Adrenal gland (tissue), 12 donors: ENCODE measurements around the gene TMEM255B. TPM values are rescaled to one million over a fixed set of nuclear protein-coding genes. Genes with fewer than 3 reads are reported as not detected.

ENCODE experiments used
- DNase-seq, 7 donors: peaks; one replicate each; pipeline ENCODE4 v3.0.0-alpha.2; 2019 to 2020
- H3K27ac ChIP-seq, 5 donors: fragments of 200-600 bp; sonication (generic) in 4 of 5; 1 replicate in 3 of 5; 2 replicates in 2 of 5; pipeline versions ENCODE4 v1.5.1 to v1.8.0; 2016 to 2020; ENCODE audit warnings: mild to moderate bottlenecking in 1 of 5
- H3K27me3 ChIP-seq: fragments of 200-600 bp; 2 replicates; pipeline ENCODE4 v1.8.0; 2021
- H3K36me3 ChIP-seq, 2 donors: fragments of 200-600 bp; replicated peaks in 1 of 2; 1 replicate in 1 of 2; 2 replicates in 1 of 2; pipeline versions ENCODE4 v1.5.1 to v1.8.0; 2018 to 2022
- H3K4me1 ChIP-seq, 2 donors: fragments of 200-600 bp; replicated peaks in 1 of 2; 1 replicate in 1 of 2; 2 replicates in 1 of 2; pipeline versions ENCODE4 v1.5.1 to v1.8.0; 2018 to 2021
- H3K4me3 ChIP-seq, 4 donors: fragments of 200-600 bp; sonication (generic) in 3 of 4; one replicate each; pipeline ENCODE4 v1.5.1; 2016 to 2018
- H3K9me3 ChIP-seq, 3 donors: fragments of 200-600 bp; sonication (generic) in 1 of 3; replicated peaks in 1 of 3; 1 replicate in 2 of 3; 2 replicates in 1 of 3; pipeline versions ENCODE4 v1.5.1 to v1.8.0; 2016 to 2021
- POLR2A ChIP-seq, 2 donors: fragments of 450-650 bp; IDR thresholded peaks; one replicate each; pipeline ENCODE4 v1.6.1; 2017; ENCODE audit warnings: antibody characterized with exemption in 2 of 2, mild to moderate bottlenecking in 2 of 2, moderate library complexity in 1 of 2
- WGBS, 4 donors: extraction: QIAGEN DNeasy Blood & Tissue Kit in 2 of 4; methylation state at CpG; one replicate each; pipeline versions ENCODE4 v1.1.5 to v1.1.7; 2013 to 2017; 5-methylcytosine and 5-hydroxymethylcytosine counted together
- intact Hi-C, 2 donors: fragments of 100-400 bp; cut with DNase I; formaldehyde crosslinking; loops; one replicate each; pipeline versions ENCODE4 v1.14.1 to v1.15.0; 2022 to 2023
- polyA plus RNA-seq, 3 donors: library from polyadenylated mRNA; stranded (reverse); fragments of 200-250 nt in 2 of 3; fragments of 350-450 nt in 1 of 3; fragmentation: Illumina TruSeq in 1 of 3; extraction: RNeasy Lipid Tissue Mini Kit (QIAGEN cat#74804) in 1 of 3; gene quantifications; one replicate each; pipeline ENCODE4 v1.2.3, GENCODE V29; 2013 to 2014
- total RNA-seq, 9 donors: library from RNA; depleted of rRNA in 4 of 9; stranded (reverse); fragments of >200 nt in 4 of 9; fragments of 120-200 nt in 1 of 9; fragmentation: NEBNext Ultra II Directional in 1 of 9; extraction: Animal tissue kit (Norgen Biotek cat#: 25700) in 1 of 9; gene quantifications; one replicate each; pipeline versions ENCODE4 v1.1.0 to v1.2.4, GENCODE V29; 2013 to 2023
- TF ChIP-seq, protein P1 (sequence below), 6 experiments: fragments of 450-650 bp in 4 of 6; fragments of 200-600 bp in 2 of 6; sonication (generic) in 1 of 6; IDR thresholded peaks; 1 replicate in 5 of 6; 2 replicates in 1 of 6; pipeline versions ENCODE4 v1.5.1 to v1.8.0; 2016 to 2021; ENCODE audit warnings: antibody characterized with exemption in 6 of 6, mild to moderate bottlenecking in 2 of 6, moderate library complexity in 1 of 6
- donor health status: healthy with polysubstance abuse.
- donor health status: Bipolar disorder and iron deficiency.
- donor health status: DM: yes; HTN: yes; CAD: no.
- donor health status: DM: no; HTN: no; CAD: no.
- donor health status: DM: no; HTN: no; CAD: no.
- donor health status: DM: yes; HTN: yes; CAD: no.

TMEM255B gene
- total and polyA plus RNA-seq, 12 donors, result 1.3 to 60.1 (median 17.2) TPM

DNA sequence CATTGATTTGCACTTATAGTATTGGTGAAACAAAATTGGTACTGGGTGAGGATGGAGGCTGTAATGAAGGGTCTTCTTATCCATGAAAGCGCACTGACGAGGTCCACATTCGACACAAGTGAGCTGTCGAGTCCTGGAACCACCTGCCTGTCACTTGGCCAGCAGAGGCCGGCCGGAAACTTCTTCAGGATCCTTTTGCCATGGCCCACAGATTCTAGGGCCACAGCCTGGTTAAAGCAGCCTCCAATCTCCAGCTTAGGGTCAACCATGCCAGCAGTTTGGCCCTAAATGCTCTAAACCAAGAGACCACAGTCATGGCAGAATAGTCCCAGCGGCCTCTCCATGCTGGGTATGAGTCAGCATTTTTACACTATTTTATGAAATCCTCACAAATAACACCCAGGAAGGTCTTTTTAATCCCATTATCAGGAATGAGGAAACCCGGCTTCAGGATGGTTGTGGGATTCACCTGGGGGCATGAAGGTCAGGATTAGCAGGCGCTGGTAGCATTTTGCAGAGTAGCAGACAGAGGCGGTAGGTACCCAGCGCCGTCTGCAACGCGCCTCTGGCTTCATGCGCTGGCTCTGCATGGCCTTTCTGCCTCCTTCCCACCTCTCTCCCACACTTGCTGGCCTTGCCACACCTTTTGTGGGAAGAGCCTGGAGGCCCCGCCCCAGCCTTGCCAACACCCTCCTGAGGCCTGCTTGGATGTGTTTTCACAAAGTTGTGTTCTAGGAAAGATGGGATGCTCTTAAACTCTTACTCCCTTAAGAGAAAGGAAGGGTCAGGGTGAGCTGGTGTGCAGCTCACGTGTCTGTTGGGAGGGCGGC is 89.6 kb downstream of the TMEM255B start:
- peaks cover 8 to 15% of the 10 kb centered on the region in 2 donors for H3K4me1 ChIP-seq
- peak in 2 of 7 donors; percentile 7 to 52 for DNase-seq
- H3K4me3 ChIP-seq, result no peak overlapping the region
- H3K27ac ChIP-seq, result no peak overlapping the region
- WGBS, 4 donors, result 84 to 96% (median 94%) methylated on average over 17 to 18 of the region's 18 CpGs
- intact Hi-C loops, result no loop called here
- no peak for TF ChIP-seq POLR2A (IDR thresholded peaks at IDR 0.05)
- TF ChIP-seq, protein P1, sequence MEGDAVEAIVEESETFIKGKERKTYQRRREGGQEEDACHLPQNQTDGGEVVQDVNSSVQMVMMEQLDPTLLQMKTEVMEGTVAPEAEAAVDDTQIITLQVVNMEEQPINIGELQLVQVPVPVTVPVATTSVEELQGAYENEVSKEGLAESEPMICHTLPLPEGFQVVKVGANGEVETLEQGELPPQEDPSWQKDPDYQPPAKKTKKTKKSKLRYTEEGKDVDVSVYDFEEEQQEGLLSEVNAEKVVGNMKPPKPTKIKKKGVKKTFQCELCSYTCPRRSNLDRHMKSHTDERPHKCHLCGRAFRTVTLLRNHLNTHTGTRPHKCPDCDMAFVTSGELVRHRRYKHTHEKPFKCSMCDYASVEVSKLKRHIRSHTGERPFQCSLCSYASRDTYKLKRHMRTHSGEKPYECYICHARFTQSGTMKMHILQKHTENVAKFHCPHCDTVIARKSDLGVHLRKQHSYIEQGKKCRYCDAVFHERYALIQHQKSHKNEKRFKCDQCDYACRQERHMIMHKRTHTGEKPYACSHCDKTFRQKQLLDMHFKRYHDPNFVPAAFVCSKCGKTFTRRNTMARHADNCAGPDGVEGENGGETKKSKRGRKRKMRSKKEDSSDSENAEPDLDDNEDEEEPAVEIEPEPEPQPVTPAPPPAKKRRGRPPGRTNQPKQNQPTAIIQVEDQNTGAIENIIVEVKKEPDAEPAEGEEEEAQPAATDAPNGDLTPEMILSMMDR (IDR thresholded peaks at IDR 0.05), result no peak
- no peaks in the 10 kb centered on the region for H3K36me3 ChIP-seq
- H3K9me3 ChIP-seq, result no peaks in the 10 kb centered on the region
- H3K27me3 ChIP-seq, result no peaks in the 10 kb centered on the region

DNA sequence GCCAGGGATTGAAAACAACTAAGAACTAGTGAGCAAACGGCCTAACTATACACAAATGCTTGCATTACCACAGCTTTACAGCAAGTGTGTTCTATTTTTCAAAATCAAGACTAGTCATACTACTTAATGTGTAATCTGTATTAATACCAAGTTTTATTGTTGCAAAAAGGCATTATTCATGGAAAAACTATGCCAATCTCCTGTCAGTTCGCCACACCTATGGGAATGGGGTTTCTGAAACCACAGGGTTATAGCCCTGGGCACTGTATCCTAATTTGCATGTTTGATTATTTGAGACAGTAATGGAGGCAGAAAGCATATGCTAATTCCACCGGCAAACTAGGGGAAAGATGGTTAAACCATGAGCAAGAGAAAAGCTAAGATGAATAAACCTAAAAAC is 90.5 kb downstream of the TMEM255B start:
- peaks cover 14 to 24% of the 10 kb centered on the region in 2 donors for H3K4me1 ChIP-seq
- H3K27me3 ChIP-seq, result no peaks in the 10 kb centered on the region
- no peak overlapping the region for H3K27ac ChIP-seq

DNA sequence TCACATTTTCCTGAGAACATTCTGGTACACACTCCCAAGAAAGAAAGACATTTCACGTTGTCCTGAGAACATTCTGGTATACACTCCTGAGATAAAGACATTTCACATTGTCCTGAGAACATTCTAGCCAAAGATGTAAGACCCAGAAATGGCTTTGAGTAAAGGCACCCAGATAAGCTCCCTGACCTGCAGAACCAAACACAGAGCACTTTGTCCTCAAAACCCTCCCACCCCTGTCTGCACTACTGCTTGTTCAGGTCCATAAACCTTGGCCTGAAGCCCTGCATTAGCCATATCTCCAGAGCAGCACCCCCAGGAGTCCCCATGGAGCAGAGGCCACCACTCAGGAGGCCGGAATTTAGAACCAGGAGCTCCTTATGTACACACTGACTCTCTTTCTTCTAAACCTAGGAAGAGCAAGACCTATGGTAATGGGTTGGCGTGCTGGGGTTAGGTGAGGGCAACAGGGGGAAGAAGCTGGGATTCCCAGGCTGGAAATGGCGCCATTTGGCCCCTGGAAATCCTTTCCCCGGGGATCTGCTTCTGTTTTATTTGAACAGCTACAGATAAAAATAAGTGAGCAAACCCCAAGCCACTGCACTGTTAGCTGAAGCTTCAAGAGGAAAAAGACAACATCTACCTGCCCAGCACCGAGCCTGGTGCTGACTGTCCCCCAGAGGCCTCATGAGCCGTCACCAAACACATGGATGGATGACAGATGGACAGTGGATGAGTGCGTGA is 91.1 kb downstream of the TMEM255B start:
- 90 to 96% (median 91%) methylated on average over 8 of the region's 8 CpGs for WGBS, 4 donors

More for the DNA sequence above, 90.5 kb downstream of the TMEM255B start:
- Histone ChIP-seq H3K4me3 (no peak overlapping the region), H3K9me3 (no peaks in the 10 kb centered on the region), H3K36me3 (no peaks in the 10 kb centered on the region)
- DNase-seq, result no peak
- no peak for TF ChIP-seq POLR2A (IDR thresholded peaks at IDR 0.05)
- intact Hi-C loops, result no loop called here
- 91 to 97% (median 93%) methylated on average over 3 of the region's 3 CpGs for WGBS, 4 donors

DNA sequence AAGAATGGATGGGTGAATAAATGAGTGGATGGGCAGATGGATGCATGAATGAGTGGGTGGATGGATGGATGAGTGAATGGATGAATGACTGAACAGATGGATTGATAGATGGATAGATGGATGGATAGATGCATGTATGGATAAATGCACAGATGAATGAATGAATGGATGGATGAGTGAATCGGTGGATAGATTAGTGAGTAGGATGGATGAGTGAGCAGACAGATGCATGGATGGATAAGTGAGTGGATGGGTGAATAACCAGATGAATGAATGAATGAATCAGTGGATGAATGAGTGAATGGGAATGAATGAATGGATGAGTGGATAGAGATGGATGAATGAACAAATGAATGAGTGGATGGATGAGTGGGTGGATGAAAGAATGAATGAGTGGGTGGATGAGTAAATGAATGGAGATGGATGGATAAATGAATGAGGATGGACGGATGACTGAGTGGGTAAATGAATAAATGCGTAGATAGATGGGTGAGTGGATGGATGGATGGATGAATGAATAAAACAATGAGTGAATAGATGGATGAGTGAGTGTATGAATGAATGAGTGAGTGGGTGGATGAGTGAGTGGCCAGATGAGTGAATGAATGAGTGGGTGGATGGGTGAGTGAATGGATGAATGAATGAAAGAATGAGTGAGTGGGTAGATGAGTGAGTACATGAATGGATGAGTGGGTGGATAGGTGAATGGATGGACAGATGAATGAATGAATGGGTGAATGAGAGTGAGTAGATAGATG is 91.9 kb downstream of the TMEM255B start:
- no peak for TF ChIP-seq POLR2A (IDR thresholded peaks at IDR 0.05)
- TF ChIP-seq, protein P1 (IDR thresholded peaks at IDR 0.05), result no peak
- no peak for DNase-seq
- Histone ChIP-seq H3K4me1 (peaks cover 14 to 31% of the 10 kb centered on the region in 2 donors), H3K36me3 (no peaks in the 10 kb centered on the region), H3K27ac (no peak overlapping the region), H3K4me3 (no peak overlapping the region), H3K27me3 (no peaks in the 10 kb centered on the region), H3K9me3 (no peaks in the 10 kb centered on the region)
- intact Hi-C loops, result no loop called here
- 94 to 98% (median 97%) methylated on average over 3 of the region's 3 CpGs for WGBS, 4 donors

More for the DNA sequence above, 91.1 kb downstream of the TMEM255B start:
- Histone ChIP-seq H3K4me1 (peaks cover 14 to 26% of the 10 kb centered on the region in 2 donors), H3K4me3 (no peak overlapping the region), H3K36me3 (no peaks in the 10 kb centered on the region), H3K27ac (no peak overlapping the region), H3K9me3 (no peaks in the 10 kb centered on the region), H3K27me3 (no peaks in the 10 kb centered on the region)
- TF ChIP-seq POLR2A (IDR thresholded peaks at IDR 0.05), result no peak
- TF ChIP-seq, protein P1 (IDR thresholded peaks at IDR 0.05), result no peak
- intact Hi-C loops, result no loop called here
- peak in 2 of 7 donors; percentile 7 to 47 for DNase-seq
